Astrocyte (in vitro differentiated cells and primary cell): ENCODE measurements around the gene CADM1. TPM values are rescaled to one million over a fixed set of nuclear protein-coding genes. Genes with fewer than 3 reads are reported as not detected.

ENCODE experiments used
- DNase-seq: peaks from one replicate; pipeline ENCODE4 v3.0.0-alpha.2; 2010; ENCODE audit warnings: low read depth
- FAIRE-seq: peaks from 2 replicates; lab custom pipeline; 2011; peaks lifted over from hg19 to GRCh38; lab: Jason Lieb, UNC
- H2AFZ ChIP-seq: 2 replicates; pipeline ENCODE4 v1.6.0; 2012; ENCODE audit warnings: low read depth, low read length, inconsistent platforms
- H3K27ac ChIP-seq: 2 replicates; pipeline ENCODE4 v1.5.1; 2011; ENCODE audit warnings: low read depth, low read length, inconsistent platforms
- H3K27me3 ChIP-seq: 2 replicates; pipeline ENCODE4 v1.6.0; 2011; ENCODE audit warnings: low read length, inconsistent platforms; ENCODE audit not compliant: insufficient read depth
- H3K36me3 ChIP-seq: 2 replicates; pipeline ENCODE4 v1.5.1; 2011; ENCODE audit warnings: low read length, inconsistent platforms; ENCODE audit not compliant: insufficient read depth
- H3K4me1 ChIP-seq: 2 replicates; pipeline ENCODE4 v1.5.1; 2011; ENCODE audit warnings: low read length, inconsistent platforms; ENCODE audit not compliant: insufficient read depth
- H3K4me2 ChIP-seq: 2 replicates; pipeline ENCODE4 v1.6.0; 2012; ENCODE audit warnings: low read length, inconsistent platforms
- H3K4me3 ChIP-seq: 2 replicates; pipeline ENCODE4 v1.5.1; 2011; ENCODE audit warnings: low read depth, mild to moderate bottlenecking, low read length, inconsistent platforms; ENCODE audit not compliant: insufficient read depth
- H3K79me2 ChIP-seq: 2 replicates; pipeline ENCODE4 v1.6.0; 2012; ENCODE audit warnings: mild to moderate bottlenecking, low read length, inconsistent platforms; ENCODE audit not compliant: insufficient read depth
- H3K9ac ChIP-seq: 2 replicates; pipeline ENCODE4 v1.6.0; 2012; ENCODE audit warnings: mild to moderate bottlenecking, low read length, inconsistent platforms
- H3K9me3 ChIP-seq: 2 replicates; pipeline ENCODE4 v1.5.1; 2012; ENCODE audit warnings: low read depth, mild to moderate bottlenecking, low read length, inconsistent platforms; ENCODE audit not compliant: insufficient read depth
- H4K20me1 ChIP-seq: 2 replicates; pipeline ENCODE4 v1.6.0; 2012; ENCODE audit warnings: low read length, inconsistent platforms; ENCODE audit not compliant: insufficient read depth
- H3K27ac Mint-ChIP-seq: one replicate; pipeline ENCODE4 v1.8.0; 2021; ENCODE audit warnings: mild to moderate bottlenecking, mixed read lengths; ENCODE audit not compliant: unreplicated experiment
- H3K27me3 Mint-ChIP-seq: one replicate; pipeline ENCODE4 v1.8.0; 2021; ENCODE audit warnings: low read depth, mixed read lengths; ENCODE audit not compliant: unreplicated experiment
- H3K36me3 Mint-ChIP-seq: one replicate; pipeline ENCODE4 v1.8.0; 2021; ENCODE audit warnings: low read depth, mixed read lengths; ENCODE audit not compliant: unreplicated experiment
- H3K4me1 Mint-ChIP-seq: one replicate; pipeline ENCODE4 v1.8.0; 2021; ENCODE audit warnings: low read depth, mixed read lengths; ENCODE audit not compliant: unreplicated experiment
- H3K4me3 Mint-ChIP-seq: one replicate; pipeline ENCODE4 v1.8.0; 2021; ENCODE audit warnings: mild to moderate bottlenecking, moderate library complexity, mixed read lengths; ENCODE audit not compliant: unreplicated experiment
- H3K9me3 Mint-ChIP-seq: one replicate; pipeline ENCODE4 v1.8.0; 2021; ENCODE audit warnings: mild to moderate bottlenecking, mixed read lengths; ENCODE audit not compliant: unreplicated experiment
- CTCF ChIP-seq: IDR thresholded peaks from 2 replicates; pipeline ENCODE4 v1.5.1; 2011; ENCODE audit warnings: low read depth, mild to moderate bottlenecking, inconsistent platforms, low read length, moderate library complexity; ENCODE audit not compliant: insufficient read depth
- EZH2 ChIP-seq: IDR thresholded peaks from 2 replicates; pipeline ENCODE4 v1.6.1; 2012; ENCODE audit warnings: mild to moderate bottlenecking, low read length, inconsistent platforms; ENCODE audit not compliant: insufficient read depth
- total RNA-seq: library from RNA; stranded (reverse); gene quantifications from 2 replicates; pipeline ENCODE4 v1.2.1, GENCODE V29; 2021

Gene CADM1
- total RNA-seq, 1 donor from 2014 or later = 414 TPM

- Histone ChIP-seq H3K9ac (no peak overlapping the region), H3K4me2 (no peak overlapping the region), H3K79me2 (no peaks in the 10 kb centered on the region), H3K27me3 (no peaks in the 10 kb centered on the region), H2AFZ (no peak overlapping the region), H4K20me1 (no peaks in the 10 kb centered on the region), H3K4me3 (no peak overlapping the region), H3K4me1 (peaks cover 7% of the 10 kb centered on the region), H3K36me3 (no peaks in the 10 kb centered on the region), H3K9me3 (no peaks in the 10 kb centered on the region), H3K27ac (no peak overlapping the region)
- Mint-ChIP-seq H3K36me3 (peaks cover 12% of the 10 kb centered on the region), H3K4me1 (peaks cover 53% of the 10 kb centered on the region), H3K9me3 (no peaks in the 10 kb centered on the region), H3K4me3 (no peak overlapping the region), H3K27ac (no peak overlapping the region), H3K27me3 (no peaks in the 10 kb centered on the region)
- TF ChIP-seq EZH2 (no peak), CTCF (no peak)
- FAIRE-seq (no peak), DNase-seq (no peak)
Measured at GRCh38 chr11:115241899-115242298, 262.3 kb downstream of the CADM1 start.

- no peaks in the 10 kb centered on the region for H3K27me3 Mint-ChIP-seq
- H3K36me3 Mint-ChIP-seq = peaks cover 14% of the 10 kb centered on the region
- Histone ChIP-seq H2AFZ (no peak overlapping the region), H4K20me1 (no peaks in the 10 kb centered on the region), H3K27me3 (no peaks in the 10 kb centered on the region), H3K4me1 (no peaks in the 10 kb centered on the region), H3K9me3 (no peaks in the 10 kb centered on the region), H3K9ac (no peak overlapping the region), H3K79me2 (no peaks in the 10 kb centered on the region), H3K36me3 (no peaks in the 10 kb centered on the region), H3K4me3 (no peak overlapping the region), H3K4me2 (no peak overlapping the region), H3K27ac (no peak overlapping the region)
- DNase-seq (no peak), FAIRE-seq (peak; percentile 47)
- peaks cover 33% of the 10 kb centered on the region for H3K4me1 Mint-ChIP-seq
- no peak overlapping the region for H3K27ac Mint-ChIP-seq
- H3K4me3 Mint-ChIP-seq = no peak overlapping the region
- TF ChIP-seq CTCF (no peak), EZH2 (no peak)
- no peaks in the 10 kb centered on the region for H3K9me3 Mint-ChIP-seq
Measured at GRCh38 chr11:115238791-115239190, 265.4 kb downstream of the CADM1 start.

GRCh38 chr11:115238086-115238485 is 266.1 kb downstream of the CADM1 start:
- TF ChIP-seq EZH2 (no peak), CTCF (no peak)
- Mint-ChIP-seq H3K9me3 (no peaks in the 10 kb centered on the region), H3K27ac (no peak overlapping the region), H3K27me3 (no peaks in the 10 kb centered on the region), H3K36me3 (peaks cover 14% of the 10 kb centered on the region), H3K4me3 (no peak overlapping the region), H3K4me1 (peaks cover 28% of the 10 kb centered on the region)
- FAIRE-seq = no peak
- DNase-seq = no peak
- Histone ChIP-seq H3K36me3 (no peaks in the 10 kb centered on the region), H3K4me1 (no peaks in the 10 kb centered on the region), H2AFZ (no peak overlapping the region), H3K79me2 (no peaks in the 10 kb centered on the region), H3K4me2 (no peak overlapping the region), H3K4me3 (no peak overlapping the region), H3K9me3 (no peaks in the 10 kb centered on the region), H4K20me1 (no peaks in the 10 kb centered on the region), H3K27ac (no peak overlapping the region), H3K9ac (no peak overlapping the region), H3K27me3 (no peaks in the 10 kb centered on the region)
